Activated naive CD8-positive, alpha-beta T cell treated with anti-CD3 and anti-CD28 coated beads, Interleukin-2, amount 10 ng/mL, durations not matched to agents 7 days and 5 days (primary cell): Measurements from ENCODE around the gene DLX1. TPM values are rescaled to one million over a fixed set of nuclear protein-coding genes. Genes with fewer than 3 reads are reported as not detected.

Source experiments
- ATAC-seq: fragments of 150-1000 bp; cut with Tn5 transposase; one replicate; pipeline ENCODE4 v1.10.0; 2021; ENCODE audit warnings: low read depth, moderate library complexity
- POLR2A ChIA-PET: fragments of 350-600 bp; sonication (Branson Sonifier 250); formaldehyde crosslinking; loops from one replicate; lab custom pipeline; 2021; ENCODE audit warnings: antibody characterized with exemption; lab: Charles Lee
- DNase-seq: peaks from one replicate; pipeline ENCODE4 v3.0.0; 2021
- H3K27ac Mint-ChIP-seq: one replicate; pipeline ENCODE4 v1.8.0; 2022; ENCODE audit warnings: mild to moderate bottlenecking, mixed read lengths
- H3K27me3 Mint-ChIP-seq: one replicate; pipeline ENCODE4 v1.8.0; 2022; ENCODE audit warnings: mild to moderate bottlenecking, moderate library complexity, mixed read lengths
- H3K36me3 Mint-ChIP-seq: one replicate; pipeline ENCODE4 v1.8.0; 2021; ENCODE audit warnings: mild to moderate bottlenecking, mixed read lengths
- H3K4me1 Mint-ChIP-seq: one replicate; pipeline ENCODE4 v1.8.0; 2021; ENCODE audit warnings: mixed read lengths
- H3K4me3 Mint-ChIP-seq: one replicate; pipeline ENCODE4 v1.8.0; 2022; ENCODE audit warnings: mild to moderate bottlenecking, moderate library complexity, mixed read lengths
- H3K9me3 Mint-ChIP-seq: one replicate; pipeline ENCODE4 v1.8.0; 2021; ENCODE audit warnings: mixed read lengths
- total RNA-seq, 2 experiments: library from RNA; stranded (reverse); gene quantifications; one replicate each; pipeline ENCODE4 v1.2.3, GENCODE V29; 2021

DLX1 gene
- total RNA-seq, 2 experiments from 2014 or later = not detected

DNA sequence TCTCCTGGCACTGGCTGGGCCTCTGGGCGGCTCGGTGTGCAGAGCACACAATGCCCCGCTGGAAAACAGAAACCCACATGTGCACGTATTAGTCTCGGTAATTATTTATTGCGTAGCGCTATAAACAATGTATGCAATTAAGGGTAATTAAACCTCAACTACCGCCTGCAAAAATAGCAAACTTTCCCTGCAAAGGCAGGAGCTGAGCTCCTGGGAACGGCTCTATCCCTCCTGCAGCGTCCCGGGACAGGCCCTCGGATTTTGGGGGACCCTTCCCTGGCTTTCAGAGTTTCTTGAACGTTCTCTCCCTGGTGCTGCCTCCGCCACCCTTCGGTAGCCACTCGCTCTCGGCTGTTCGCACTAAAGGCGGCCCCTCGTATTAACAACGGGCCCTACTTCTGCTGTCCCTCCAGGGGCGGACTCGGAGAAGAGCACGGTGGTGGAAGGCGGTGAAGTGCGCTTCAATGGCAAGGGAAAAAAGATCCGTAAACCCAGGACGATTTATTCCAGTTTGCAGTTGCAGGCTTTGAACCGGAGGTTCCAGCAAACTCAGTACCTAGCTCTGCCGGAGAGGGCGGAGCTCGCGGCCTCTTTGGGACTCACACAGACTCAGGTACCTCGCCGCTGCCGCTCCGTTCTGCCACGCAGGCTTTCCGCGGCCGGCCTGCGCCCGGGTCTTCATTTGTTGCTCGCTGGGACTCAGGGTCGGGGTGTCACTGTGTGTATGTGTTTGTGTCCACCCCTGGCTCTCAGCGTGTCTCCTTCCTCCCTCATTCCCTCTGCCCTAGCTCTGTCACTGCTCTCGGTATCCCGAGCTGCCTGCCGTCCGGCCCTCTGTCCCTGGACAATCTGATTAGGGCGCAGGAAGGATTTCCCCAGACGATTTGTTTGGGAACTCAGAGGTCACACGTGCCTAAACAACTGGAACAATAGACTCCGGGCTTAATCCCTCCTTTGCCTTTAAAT, 1.2 kb downstream of the DLX1 start:
- peak; percentile 43 for ATAC-seq
- Mint-ChIP-seq H3K9me3 (no peaks in the 10 kb centered on the region), H3K27me3 (peaks cover 98% of the 10 kb centered on the region), H3K27ac (peak overlapping the region; percentile 56), H3K36me3 (peaks cover 2% of the 10 kb centered on the region), H3K4me3 (peak overlapping the region; percentile 57), H3K4me1 (peaks cover 50% of the 10 kb centered on the region)
- DNase-seq = peak; percentile 73
- POLR2A ChIA-PET = interaction anchor here (1.2 kb wide), 1 partner anchor 15 kb away, joined by 7 read pairs; no protein-coding TSS in a partner anchor

DNA sequence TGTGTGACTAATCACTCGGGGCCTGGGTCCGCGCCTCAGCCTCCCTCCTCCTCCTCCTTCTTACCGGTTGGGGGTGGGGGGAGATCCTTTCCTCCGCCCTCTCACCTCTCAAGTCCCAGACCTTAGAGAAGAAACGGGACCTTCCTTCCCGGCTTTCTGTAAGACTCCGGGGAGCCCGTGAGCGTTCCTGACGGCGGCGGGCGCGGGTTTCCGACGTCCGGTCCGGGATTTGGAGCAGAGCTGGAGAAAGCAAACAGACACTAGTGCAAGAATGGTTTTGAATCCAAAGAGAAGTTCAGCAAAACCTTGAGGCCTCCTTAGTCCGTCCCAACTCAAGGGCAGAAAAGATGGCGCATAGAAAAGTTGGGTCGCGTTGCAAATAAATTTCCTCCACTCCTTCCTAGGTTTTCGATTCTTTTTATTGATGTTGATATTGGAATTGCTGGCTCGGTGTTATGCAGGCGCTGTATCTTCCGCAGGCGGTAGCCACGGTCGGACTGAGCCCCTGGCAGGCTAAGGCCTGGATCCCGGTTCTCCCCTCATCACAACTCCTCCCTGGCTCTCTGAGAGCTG, 2.0 kb downstream of the DLX1 start:
- ATAC-seq (no peak), DNase-seq (no peak)
- no peaks in the 10 kb centered on the region for H3K9me3 Mint-ChIP-seq
- POLR2A ChIA-PET = interaction anchor here (1.2 kb wide), 1 partner anchor 14 kb away, joined by 7 read pairs; no protein-coding TSS in a partner anchor
- H3K4me1 Mint-ChIP-seq = peaks cover 47% of the 10 kb centered on the region
- peak overlapping the region; percentile 78 for H3K27ac Mint-ChIP-seq
- peak overlapping the region; percentile 57 for H3K4me3 Mint-ChIP-seq
- peaks cover 2% of the 10 kb centered on the region for H3K36me3 Mint-ChIP-seq
- H3K27me3 Mint-ChIP-seq = peaks cover 98% of the 10 kb centered on the region

DNA sequence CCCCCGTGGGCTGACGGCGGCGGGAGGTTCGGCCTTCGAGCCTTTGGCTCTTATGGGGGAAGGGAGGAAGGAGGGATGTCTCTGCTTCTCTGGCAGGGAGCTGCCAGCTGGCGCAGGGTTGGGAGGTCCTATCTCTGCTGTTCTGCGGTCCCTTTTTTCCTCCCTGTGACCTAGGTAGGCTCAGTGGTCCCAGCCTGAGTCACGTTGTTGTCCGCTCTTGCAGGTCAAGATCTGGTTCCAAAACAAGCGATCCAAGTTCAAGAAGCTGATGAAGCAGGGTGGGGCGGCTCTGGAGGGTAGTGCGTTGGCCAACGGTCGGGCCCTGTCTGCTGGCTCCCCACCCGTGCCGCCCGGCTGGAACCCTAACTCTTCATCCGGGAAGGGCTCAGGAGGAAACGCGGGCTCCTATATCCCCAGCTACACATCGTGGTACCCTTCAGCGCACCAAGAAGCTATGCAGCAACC, 2.5 kb downstream of the DLX1 start:
- Mint-ChIP-seq H3K4me3 (peak overlapping the region; percentile 35), H3K9me3 (no peaks in the 10 kb centered on the region), H3K4me1 (peaks cover 44% of the 10 kb centered on the region), H3K27ac (peak overlapping the region; percentile 78), H3K27me3 (peaks cover 98% of the 10 kb centered on the region), H3K36me3 (peaks cover 2% of the 10 kb centered on the region)
- DNase-seq = no peak
- ATAC-seq = no peak
- POLR2A ChIA-PET = no interaction called here

DNA sequence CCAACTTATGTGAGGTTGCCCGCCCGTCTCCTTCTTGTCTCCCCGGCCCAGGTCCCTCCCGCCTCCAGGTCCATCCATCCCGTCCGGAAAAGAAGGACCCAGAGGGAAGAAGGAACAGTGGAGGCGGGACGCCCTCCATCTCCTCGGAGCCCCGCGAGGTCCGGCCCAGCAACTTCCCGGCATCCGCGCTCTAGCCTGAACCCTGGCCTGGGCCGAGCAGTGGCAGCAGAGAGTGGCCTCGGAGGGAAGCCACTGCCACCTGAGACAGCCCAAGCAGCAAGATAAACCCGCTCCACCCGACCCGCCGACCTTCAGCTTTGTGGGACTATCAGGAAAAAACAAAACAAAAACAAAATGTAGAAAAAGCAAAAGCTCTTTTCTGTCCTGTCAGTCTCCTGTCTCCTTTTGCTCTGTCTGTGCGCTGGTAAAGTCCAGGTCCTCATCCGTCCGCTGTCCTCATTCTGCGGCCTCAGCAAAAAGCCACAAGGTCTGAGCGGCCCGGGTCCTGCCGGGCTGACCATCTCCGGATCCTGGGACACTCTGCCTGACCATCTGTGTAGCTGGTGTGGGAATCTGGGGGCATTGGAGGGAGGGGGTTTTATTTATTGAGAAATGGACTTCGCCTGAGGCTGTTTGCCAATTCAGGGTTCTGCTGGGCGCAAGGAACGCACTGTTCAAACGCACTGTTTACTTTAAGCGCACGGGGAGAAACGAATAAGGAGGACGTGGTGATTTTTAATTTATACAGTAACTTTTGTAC, 3.1 kb downstream of the DLX1 start:
- peaks cover 44% of the 10 kb centered on the region for H3K4me1 Mint-ChIP-seq
- H3K27ac Mint-ChIP-seq = peak overlapping the region; percentile 78
- peaks cover 98% of the 10 kb centered on the region for H3K27me3 Mint-ChIP-seq
- no peaks in the 10 kb centered on the region for H3K9me3 Mint-ChIP-seq
- H3K36me3 Mint-ChIP-seq = peaks cover 2% of the 10 kb centered on the region
- H3K4me3 Mint-ChIP-seq = peak overlapping the region; percentile 35
- DNase-seq (no peak), ATAC-seq (no peak)
- POLR2A ChIA-PET = no interaction called here

DNA sequence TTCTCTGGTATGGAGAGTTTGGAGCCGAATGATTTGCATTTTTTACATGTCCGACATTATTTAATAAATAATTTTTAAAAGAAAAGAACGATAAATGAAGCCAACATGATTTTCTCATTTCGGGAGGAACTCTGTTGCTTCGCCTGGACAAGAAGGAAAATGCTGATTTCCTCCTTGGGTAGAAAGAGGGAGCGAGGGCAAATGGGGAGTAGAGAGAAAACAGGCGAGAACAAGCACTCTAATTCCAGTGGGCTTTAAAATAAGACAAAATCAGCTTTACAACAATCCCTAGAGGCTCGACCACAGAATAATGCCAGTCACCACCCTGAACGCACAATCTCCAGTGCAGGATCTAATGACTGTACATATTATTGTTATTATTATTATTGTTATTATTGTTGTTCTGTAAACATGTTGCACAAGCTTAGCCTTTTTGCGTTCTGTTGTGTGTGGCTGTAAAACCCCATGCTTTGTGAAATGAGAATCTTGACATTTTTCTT, 3.7 kb downstream of the DLX1 start:
- no peak for ATAC-seq
- peaks cover 98% of the 10 kb centered on the region for H3K27me3 Mint-ChIP-seq
- H3K4me1 Mint-ChIP-seq = peaks cover 42% of the 10 kb centered on the region
- DNase-seq = no peak
- H3K9me3 Mint-ChIP-seq = no peaks in the 10 kb centered on the region
- H3K27ac Mint-ChIP-seq = no peak overlapping the region
- POLR2A ChIA-PET = no interaction called here
- peaks cover 2% of the 10 kb centered on the region for H3K36me3 Mint-ChIP-seq
- no peak overlapping the region for H3K4me3 Mint-ChIP-seq

DNA sequence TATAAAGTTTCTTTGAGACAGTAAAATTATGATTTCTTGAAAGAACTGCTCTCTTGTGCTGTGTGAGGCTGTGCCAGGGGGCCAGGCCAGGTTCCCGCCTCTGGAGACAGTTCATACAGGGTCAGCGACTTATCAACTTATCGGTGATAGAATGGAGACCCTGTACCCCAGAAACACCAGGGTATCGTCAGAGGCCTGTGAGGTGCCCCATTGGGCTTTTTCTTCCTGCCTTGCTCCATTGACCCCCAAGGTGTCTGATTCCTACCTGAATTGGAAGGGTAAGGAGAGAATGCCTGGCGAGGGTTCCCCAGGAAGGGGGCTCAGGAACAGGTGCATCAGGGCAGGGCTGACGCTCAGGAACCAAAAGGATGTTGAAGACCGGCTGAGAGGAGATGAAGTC, 4.3 kb downstream of the DLX1 start:
- Mint-ChIP-seq H3K4me3 (peak overlapping the region; percentile 10), H3K4me1 (peaks cover 37% of the 10 kb centered on the region)

DNA sequence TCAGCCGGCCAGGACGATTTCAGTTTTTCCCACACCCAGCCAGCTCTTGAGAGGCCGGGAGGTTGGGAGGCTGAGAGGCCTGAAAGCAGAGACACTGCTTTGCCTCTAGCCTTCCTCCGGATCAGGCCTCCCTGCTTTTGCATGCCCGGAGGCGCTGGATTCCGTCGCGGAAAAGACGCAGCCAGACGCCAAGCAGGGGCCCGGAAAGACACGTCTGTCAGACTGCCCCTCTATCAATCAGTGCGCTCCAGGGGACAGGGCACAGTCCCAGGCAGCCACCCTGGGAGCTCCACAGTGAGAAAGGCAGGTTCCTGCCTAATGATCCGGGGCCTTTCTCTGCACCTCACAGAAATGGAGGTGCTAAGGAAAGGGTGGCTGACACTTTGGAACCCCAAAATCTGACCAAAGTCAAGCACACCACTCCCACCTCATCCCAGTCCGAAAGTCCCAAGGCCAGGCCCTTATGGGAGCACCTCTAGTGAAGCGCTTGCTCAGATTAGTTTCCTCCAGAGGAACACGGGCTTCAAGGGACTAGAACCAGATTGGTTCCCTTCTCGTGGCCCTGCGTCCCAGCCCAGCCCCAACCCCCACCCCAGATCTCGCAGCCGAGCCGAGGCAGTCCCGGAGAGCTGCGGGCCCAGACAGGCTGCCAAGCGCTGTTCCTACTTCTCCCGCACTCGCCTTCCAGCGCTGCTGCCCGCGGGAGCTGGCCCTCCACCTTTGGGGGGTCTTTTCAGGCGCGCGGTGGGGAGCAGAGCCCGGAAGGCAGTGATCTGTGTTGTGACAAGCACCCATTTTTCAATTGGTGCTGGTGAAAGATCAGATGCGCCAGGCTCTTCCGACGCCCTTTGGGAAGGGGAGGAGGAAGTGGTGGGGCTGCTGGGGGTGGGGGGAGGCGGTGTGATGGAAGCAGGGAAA, 5.0 kb downstream of the DLX1 start:
- DNase-seq (no peak), ATAC-seq (no peak)
- POLR2A ChIA-PET = interaction anchor here (1.6 kb wide), 1 partner anchor 12 kb away, joined by 6 read pairs; the partner anchor contains the start of gene DLX2
- Mint-ChIP-seq H3K27ac (no peak overlapping the region), H3K36me3 (peaks cover 2% of the 10 kb centered on the region), H3K27me3 (peaks cover 92% of the 10 kb centered on the region), H3K4me1 (peaks cover 34% of the 10 kb centered on the region), H3K4me3 (peak overlapping the region; percentile 19), H3K9me3 (no peaks in the 10 kb centered on the region)

More for the DNA sequence above, 4.3 kb downstream of the DLX1 start:
- peaks cover 2% of the 10 kb centered on the region for H3K36me3 Mint-ChIP-seq
- DNase-seq = no peak
- POLR2A ChIA-PET = no interaction called here
- H3K27me3 Mint-ChIP-seq = peaks cover 95% of the 10 kb centered on the region
- H3K9me3 Mint-ChIP-seq = no peaks in the 10 kb centered on the region
- H3K27ac Mint-ChIP-seq = no peak overlapping the region
- no peak for ATAC-seq

DNA sequence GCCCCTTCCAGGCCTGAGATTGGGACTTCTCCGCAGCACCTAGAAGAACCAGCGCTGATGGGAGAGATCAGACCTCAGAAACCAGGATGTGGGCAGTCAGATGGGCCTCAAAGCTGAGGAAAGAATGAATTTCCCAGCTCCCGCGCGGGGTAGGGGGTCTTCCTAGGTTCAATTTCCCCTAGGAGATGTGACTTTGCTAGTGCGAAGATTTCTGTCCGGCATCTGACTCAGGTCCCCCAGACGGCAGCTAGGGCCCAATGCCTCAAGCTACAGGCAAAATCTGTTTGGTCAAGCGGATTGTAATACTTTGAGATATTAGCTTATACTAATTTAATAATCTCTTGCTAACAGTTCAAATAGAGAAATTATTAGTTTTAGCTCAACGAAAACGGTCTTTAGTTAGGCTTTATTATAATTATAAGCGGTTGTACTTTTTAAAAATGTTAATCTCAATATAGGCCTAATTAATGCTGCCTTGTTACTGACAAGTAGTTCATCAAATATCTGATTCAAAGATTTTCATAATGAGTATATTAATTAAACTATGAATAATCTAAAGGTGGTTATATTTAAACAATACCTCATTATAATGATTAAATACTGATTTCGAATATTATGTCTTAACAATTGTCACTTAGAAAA, 5.8 kb downstream of the DLX1 start:
- H3K27me3 Mint-ChIP-seq = peaks cover 92% of the 10 kb centered on the region
- H3K36me3 Mint-ChIP-seq = no peaks in the 10 kb centered on the region
- DNase-seq = no peak
- ATAC-seq = no peak
- H3K4me1 Mint-ChIP-seq = peaks cover 36% of the 10 kb centered on the region
- H3K4me3 Mint-ChIP-seq = no peak overlapping the region
- POLR2A ChIA-PET = interaction anchor here (1.6 kb wide), 1 partner anchor 11 kb away, joined by 6 read pairs; the partner anchor contains the start of gene DLX2
- no peaks in the 10 kb centered on the region for H3K9me3 Mint-ChIP-seq
- H3K27ac Mint-ChIP-seq = no peak overlapping the region

DNA sequence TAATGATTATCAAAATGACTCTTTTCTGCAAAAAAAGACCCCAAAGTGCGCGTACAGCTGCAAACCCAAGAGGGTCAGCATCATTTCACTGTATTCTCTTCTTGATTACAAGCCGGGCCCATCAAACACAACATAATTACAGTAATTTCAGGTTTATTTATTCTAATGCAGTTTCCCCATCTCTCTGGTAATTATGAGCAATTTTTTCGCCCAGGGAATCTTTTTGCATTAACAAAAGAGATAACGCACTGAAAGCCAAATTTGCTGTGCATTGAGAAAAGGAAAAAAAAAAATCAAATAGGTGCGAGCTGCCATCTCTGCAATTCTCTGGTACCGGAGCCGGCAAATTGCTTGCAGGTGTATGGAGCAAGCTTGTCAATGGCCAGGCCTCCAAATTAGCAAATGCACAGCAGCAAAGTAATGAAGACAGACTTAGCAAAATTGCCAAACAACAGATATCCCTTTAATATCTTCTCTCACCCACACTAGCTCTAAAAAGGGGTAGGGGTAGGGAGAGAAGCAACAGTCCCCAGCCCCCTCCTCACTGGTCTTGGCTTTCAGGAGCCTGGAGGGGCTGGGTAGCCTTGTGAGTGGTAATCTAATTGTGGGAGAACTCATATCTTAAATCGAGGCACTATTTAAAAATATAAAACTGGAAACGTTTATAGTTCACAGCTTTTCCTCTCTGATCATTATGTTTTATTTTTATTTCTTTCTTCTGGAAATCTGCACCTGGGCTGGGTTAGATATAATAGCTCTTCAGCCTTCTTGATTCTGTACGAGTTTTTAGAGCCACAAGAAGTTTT, 6.7 kb downstream of the DLX1 start:
- no peak for DNase-seq
- POLR2A ChIA-PET = interaction anchor here (1.6 kb wide), 1 partner anchor 10 kb away, joined by 6 read pairs; the partner anchor contains the start of gene DLX2
- no peak for ATAC-seq
- H3K27ac Mint-ChIP-seq = no peak overlapping the region
- no peaks in the 10 kb centered on the region for H3K9me3 Mint-ChIP-seq
- H3K4me1 Mint-ChIP-seq = peaks cover 34% of the 10 kb centered on the region
- H3K27me3 Mint-ChIP-seq = peaks cover 89% of the 10 kb centered on the region
- no peaks in the 10 kb centered on the region for H3K36me3 Mint-ChIP-seq
- H3K4me3 Mint-ChIP-seq = no peak overlapping the region

DNA sequence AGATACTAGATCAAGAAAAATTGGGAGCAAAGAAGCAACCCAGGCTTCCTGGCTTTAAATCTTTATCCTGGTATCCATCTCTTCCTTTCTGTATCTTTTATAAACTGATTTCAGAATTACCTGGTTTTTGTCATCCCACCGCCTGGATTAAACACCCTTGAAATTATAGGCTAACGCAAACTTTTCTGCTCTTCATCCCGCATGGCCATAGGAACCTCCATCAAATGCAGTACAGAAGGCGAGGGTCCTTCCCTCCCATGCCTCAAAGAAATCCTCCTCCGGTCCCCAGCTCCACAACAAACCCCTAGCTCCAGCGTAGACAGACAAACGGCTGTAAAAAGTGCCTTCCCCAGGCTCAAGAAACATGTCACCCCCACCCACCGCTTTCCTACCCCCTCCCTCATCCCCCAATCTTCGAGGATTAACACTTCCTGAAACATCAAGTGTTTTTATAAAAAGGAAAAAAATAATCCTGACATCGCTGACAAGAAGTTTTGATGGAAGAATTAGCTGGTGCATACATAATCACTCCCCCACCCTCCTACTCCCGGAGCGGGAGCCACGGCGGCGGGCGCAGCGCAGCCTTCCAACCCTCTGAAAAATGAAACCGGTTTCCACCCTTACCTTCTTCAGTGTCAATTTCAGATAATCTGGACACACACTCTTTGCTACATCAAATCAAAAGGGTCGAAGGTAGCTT, 7.6 kb downstream of the DLX1 start:
- Mint-ChIP-seq H3K27ac (peak overlapping the region; percentile 30), H3K9me3 (no peaks in the 10 kb centered on the region), H3K4me3 (peak overlapping the region; percentile 44), H3K36me3 (no peaks in the 10 kb centered on the region), H3K4me1 (peaks cover 32% of the 10 kb centered on the region), H3K27me3 (peaks cover 89% of the 10 kb centered on the region)
- POLR2A ChIA-PET = interaction anchor here (0.9 kb wide), 1 partner anchor 11 kb away, joined by 3 read pairs; no protein-coding TSS in a partner anchor
- ATAC-seq = no peak
- no peak for DNase-seq
